GOT3 (cell line): Measurements from ENCODE around the gene GDPGP1.
"Not testable (repeated sequence)": the region's sequence is repeated elsewhere in the genome, so short reads cannot be mapped to it uniquely, and the experiment has no call there.

ENCODE experiments used
- DNase-seq: peaks from one replicate; lab custom pipeline; 2025; ENCODE audit warnings: mixed read lengths; lab: John Stamatoyannopoulos, UW

GDPGP1 gene

DNA sequence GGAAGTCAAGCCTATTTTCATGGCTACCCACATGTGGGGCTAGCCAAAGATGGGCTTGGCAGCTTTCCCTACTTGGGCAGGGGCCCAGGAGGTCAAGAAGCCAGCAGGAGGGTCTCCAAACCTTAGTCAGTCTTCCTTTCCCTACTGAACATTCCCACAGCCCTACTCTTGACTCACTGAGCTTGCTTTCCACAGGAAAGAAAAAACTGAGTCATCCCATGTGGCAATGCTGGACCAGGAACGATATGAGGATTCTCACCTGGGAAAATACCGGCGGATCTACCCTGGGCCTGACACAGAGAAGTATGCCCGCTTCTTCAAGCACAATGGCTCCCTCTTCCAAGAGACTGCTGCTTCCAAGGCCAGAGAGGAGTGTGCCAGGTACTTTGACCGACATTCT is 27.8 kb downstream of the GDPGP1 start:
- no peak for DNase-seq

DNA sequence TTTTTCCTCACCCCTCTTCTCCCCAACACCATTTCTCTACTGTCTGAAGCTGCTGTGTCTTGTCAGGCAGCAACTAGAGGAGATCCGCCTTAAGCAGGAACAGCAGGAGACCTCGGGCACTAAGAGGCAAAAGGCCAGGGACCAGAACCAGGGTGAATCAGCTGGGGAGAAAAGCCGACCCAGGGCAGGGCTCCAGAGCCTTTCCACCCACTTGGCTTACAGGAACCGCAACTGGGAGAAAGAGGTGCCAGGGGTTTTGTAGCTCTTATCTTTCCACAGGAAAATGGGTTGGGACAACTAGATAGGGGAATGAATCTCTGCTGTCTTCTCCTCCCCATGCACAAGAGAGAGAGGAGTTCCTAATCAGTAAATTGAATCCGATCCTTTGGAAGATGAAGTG is 28.4 kb downstream of the GDPGP1 start:
- DNase-seq = no peak

DNA sequence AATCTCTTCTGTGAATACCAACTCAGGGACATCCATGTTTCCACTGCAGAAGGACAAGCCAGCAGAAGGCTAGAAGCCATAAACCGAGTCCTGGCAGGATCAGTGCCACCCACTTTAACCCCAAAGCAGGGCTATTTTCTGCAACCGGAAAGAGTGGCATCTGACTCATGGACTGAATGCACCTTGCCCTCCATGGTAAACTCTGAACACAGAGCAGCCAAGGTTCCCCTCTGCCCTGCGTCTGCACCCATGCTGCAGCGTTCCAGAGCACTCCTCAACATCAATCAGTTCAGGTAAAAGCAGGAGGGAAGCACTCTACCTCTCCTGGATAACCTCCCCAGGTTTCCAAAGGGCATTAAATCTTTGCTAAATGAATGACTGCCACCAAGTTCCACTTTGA is 30.7 kb downstream of the GDPGP1 start:
- no peak for DNase-seq

DNA sequence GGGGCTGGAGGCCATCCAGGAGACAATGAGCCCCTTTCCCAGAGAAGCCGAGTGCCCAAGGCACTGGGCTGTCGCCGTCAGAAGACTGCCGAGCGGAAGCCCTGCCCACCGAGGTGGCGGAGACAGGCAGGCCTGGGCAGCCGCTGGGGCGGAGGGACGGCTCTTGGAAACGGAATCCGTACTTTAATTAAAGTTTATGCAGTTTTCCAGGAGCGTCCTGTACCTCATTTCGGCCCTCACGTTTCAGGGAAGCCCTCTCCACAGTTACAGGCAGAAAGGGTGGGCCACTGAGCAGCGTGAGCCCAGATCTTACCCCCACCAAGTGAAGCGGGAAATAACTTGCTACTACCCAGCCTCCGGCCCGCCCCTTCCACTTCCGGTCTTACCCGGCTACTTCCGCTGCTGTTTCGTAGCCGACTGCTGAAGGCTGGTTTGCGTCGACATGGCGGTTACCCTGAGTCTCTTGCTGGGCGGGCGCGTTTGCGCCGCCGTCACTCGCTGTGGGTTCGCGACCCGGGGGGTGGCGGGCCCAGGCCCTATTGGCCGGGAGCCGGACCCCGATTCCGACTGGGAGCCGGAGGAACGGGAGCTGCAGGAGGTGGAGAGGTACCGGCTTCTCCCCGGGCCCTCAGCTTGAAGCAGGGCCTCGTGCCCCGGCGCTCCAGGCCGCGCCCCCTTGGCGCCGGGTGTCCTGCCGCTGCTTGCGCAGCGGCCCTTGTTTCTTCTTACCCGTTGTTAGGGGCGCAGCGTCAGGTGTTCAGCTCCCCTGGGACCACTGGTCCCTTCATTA is 31.5 kb downstream of the GDPGP1 start, which contains the start of gene NGRN:
NGRN (plus strand) TSS at position 402 of the 790 bp plus-strand sequence; CDS start at position 443, 41 bp downstream.
- peak; percentile 40 for DNase-seq

DNA sequence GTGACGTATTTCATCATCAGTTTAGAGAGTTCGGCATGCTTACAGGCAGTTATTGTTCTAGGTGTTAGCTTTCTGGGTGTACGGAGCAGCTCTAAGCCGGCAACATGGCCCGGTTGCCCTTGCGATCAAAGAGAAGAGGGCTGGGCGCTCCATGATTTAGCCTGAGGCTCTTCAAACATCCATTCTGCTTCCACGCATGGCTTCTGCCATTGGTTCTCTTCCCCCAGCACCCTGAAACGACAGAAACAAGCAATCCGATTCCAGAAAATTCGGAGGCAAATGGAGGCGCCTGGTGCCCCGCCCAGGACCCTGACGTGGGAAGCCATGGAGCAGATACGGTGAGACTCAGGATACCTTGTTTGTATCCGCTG is 32.0 kb downstream of the GDPGP1 start:
- DNase-seq = no peak

DNA sequence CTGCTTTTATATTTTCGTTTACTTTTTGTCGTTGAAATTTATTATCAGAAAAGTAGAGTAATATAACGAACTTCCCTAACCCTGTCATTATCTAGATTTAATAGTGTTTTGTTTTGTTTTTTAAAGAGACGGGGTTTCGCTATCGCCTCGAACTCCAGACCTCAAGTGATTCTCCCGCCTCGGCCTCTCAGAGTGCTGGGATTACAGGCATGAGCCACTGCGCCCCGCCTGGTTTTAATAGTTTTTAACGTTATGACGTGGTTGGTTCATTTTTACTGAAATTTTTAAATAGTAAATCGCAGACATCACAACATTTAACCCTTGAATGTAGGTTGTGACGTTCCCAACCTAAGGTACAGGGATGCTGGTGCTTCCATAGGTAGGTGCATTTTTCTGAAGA is 32.5 kb downstream of the GDPGP1 start:
- no peak for DNase-seq

DNA sequence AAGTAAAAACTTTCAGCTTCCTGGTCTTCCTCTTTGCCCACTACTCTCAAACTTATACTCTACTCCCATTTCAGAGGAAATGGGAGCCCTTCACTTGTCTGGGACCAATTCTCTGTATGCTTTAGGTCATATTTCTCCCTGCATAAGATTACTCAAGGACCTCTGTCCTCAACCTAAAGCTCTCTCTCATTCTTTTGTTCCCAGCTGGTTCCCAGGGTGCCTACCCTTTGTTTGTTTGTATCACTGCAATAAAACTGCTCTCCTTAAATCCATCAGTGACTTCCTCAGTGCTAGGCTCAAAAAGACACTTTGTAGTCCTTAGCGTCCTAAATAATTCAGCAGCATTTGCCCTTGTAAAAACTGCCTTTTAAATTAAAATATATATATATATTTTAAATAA is 34.4 kb downstream of the GDPGP1 start:
- no peak for DNase-seq

DNA sequence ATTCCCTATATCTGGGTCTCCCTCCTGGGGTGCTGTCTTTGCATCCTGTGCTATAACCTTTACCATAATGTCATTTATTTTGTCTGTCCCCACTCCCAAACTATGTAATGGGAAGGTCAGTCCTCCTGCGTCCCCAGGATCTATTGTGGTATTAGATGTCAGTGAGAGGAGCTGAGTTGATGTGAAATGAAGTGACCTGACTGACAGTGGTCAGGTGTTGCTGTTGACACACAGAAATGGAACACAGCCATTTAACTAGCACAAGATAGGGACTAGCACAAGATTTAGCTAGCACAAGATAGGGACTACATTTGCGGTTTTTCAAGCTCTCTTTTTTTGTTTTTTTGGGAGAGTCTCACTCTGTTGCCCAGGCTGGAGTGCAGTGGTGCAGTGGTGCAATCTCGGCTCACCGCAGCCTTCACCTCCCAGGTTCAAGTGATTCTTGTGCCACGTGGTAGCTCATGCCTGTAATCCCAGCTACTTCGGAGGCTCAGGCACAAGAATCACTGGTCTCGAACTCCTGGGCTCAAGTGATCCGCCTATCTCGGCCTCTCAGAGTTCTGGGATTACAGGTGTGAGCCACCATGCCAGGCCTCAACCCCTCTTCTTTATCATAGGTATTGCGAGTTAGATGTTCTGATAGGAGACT is 36.6 kb downstream of the GDPGP1 start:
- no peak for DNase-seq

DNA sequence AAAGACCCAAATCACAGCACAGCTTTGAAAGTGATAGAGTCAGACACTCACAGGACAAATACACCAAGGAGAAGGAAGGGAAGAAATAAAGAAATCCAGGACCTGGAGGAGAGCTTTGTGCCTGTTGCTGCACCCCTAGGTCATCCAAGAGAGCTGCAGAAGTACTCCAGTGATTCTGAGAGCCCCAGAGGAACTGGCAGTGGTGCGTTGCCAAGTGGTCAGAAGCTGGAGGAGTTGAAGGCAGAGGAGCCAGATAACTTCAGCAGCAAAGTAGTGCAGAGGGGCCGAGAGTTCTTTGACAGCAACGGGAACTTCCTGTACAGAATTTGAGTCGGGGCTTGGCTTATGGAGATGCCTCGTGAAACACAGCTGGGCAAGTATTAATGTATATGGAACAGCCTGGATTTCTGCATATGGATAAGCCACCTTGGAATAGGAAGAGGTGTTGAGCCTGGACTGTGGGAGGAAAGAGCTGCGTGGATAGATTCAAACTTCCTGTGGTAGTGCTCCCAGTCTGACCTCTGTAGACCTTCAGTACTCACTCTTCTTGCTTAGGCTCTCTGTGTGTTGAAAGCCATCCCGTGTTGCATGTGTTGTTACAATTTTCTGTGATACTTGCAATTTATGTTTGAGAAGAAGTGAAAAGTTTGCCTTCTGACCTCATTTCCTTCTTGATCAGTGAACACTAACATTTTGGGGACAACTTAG is 37.6 kb downstream of the GDPGP1 start:
- no peak for DNase-seq

DNA sequence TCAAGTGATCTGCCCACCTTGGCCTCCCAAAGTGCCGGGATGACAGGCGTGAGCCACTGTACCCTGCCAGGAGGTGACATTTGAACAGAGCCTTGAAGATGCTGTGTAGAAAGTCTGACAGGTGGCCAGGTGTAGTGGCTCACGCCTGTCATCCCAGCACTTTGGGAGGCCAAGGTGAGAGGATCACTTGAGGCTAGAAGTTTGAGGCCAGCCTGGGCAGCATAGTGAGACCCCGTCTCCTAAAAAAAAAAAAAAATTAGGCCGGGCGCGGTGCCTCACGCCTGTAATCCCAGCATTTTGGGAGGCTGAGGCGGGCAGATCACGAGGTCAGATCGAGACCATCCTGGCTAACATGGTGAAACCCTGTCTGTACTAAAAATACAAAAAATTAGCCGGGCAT is 44.5 kb downstream of the GDPGP1 start:
- not testable (repeated sequence) for DNase-seq

DNA sequence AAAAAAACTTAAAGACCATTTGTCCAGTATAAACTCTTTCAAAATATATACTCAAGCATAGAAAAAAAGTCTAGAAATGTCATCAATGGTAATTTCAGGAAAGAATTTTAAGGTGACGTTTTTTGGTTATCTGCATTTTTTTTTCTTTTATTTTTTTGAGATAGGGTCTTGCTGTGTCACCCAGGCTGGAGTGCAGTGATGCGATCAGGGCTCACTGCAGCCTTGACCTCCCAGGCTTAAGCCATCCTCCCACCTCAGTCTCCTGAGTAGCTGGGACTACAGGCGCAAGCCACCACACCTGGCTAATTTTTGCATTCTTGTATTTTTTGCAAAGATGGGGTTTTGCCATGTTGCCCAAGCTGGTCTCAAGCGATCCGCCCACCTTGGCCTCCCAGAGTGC is 46.7 kb downstream of the GDPGP1 start:
- not testable (repeated sequence) for DNase-seq

DNA sequence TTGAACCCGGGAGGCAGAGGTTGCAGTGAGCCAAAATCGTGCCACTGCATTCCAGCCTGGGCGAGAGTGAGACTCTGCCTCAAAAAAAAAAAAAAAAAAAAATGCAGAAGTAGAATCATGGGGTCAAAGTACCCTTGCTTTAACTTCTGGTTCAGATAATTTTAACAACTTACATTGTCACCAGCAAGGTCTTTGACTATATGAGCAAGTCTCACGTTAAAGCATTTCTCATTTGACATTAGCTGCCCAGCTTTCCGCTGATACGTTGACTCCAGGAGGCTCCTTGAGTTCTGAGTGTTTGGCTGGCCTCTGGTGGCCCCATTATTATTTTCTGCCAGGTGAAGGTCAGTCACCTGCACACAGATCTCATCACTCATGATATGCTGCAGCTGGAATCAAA is 47.6 kb downstream of the GDPGP1 start:
- not testable (repeated sequence) for DNase-seq

DNA sequence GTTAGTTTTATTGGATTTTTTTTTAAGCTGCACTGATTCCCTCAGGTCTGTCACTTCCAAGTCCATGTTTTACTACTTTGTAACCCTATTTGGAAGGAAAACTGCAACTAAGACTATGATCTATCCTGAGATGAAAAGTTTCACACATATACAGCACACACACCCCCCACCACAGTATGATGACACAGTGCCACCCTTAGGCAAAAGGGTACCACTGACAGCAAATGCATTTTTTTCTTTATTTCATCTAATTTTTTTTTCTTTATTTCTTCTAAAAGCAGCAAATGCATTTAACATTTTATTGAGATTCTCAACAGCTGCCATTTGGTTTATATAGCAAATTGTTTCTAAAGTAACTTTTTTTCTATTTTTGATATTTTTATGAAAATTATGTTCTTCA is 52.7 kb downstream of the GDPGP1 start:
- no peak for DNase-seq

DNA sequence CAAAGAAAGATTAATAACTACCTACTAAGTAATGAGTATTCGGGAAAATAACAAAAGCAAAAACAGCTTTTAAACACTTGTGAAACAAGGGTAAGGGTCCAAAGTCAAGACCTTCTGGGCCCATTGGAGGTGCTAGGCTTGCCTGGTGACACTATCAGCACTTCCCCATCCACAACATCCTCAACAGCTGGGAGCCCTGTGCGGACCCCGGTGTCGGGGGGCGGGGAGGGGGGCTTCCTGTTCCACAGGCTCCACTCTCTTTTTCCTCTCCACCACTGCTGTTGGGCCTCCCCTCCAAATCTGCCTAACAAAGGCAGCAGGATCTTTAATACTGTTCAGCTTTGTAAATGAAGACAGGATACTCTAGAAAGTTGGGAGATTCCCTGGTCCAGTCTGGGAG is 53.1 kb downstream of the GDPGP1 start:
- no peak for DNase-seq

DNA sequence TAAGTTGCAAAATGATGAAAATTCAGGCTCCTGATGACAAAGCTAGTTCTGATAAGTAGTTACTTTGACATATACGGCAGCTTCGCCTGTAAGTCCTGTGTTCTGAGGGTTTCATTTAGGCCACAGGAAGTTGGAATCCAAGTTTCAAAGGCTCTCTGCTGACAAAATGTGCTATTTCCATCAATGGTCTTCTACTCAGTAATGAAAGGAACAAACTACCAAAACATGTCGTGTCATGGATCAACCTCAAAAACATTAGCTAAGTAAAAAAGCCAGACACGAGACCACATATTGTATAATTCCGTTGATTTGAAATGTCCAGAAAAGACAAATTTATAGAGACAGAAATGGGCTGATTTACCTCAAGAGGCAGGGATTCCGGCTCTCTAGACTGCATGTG is 53.9 kb downstream of the GDPGP1 start:
- DNase-seq = no peak

DNA sequence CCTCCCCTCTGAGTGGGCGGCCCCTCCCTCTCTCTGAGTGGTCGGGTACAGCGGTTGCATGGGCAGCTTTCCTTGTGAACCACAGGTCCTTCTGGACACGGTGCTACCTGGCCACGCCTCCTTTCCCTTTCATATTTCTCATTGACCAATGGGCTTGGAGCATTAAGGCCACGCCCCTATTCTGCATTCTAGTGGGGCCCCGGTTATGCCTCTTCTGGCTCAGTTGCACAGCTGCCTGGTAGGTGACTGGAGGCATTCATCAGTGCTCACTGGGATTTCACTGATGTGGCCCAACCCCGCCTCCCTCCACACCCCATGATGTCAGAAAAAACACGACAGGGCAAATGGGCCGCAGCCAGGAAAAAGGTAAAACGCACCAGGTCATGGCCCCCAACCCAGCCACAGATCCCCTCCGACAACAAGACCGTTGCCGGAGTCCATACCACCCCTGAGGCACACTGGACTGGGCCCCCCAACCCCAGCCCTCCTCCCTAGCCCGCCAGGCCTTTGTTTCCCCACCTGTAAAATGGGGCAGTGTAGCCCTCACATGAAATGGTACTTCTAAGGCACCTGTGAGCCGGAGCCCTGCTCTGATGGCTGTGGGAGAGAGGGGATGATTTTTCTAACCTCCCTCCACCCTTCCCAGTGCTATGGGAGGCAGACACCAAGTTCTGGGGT is 57.8 kb downstream of the GDPGP1 start:
- DNase-seq = no peak

DNA sequence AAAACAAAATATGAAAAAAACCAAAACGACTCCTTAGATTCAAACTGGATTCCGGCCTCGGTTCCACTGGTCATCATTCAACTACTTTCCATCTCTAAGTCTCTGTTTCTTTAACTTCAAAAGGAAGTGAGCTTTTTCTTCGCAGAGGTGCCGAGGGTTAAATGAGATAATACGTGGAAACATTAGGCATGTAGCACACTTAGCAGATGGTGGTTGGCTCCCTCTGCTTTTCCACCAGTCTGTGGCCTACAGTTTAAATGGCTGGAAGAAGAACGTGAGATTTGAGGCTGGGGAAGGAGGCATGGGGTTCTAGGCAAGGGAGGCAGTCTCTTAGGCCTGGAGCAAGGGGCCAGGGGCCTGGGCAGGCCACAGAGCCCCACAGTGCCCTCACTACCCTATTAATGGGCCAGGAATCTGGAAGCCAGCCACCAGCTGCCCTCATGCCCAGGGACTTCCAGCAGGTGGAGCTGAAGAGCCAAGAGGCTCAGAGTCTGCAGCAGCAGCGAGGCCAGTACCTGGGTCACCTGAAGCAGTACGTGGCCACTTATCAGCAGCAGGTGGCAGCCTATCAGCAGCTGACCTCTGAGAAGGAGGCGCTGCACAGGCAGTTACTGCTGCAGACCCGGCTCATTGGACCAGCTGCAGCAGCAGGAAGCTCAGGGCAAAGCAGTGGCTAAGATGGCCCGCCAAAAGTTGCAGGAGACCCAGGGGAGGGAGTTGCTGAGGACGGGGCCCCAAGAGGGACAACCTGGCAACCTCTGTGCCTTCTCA is 59.2 kb downstream of the GDPGP1 start:
- DNase-seq = not testable (repeated sequence)

DNA sequence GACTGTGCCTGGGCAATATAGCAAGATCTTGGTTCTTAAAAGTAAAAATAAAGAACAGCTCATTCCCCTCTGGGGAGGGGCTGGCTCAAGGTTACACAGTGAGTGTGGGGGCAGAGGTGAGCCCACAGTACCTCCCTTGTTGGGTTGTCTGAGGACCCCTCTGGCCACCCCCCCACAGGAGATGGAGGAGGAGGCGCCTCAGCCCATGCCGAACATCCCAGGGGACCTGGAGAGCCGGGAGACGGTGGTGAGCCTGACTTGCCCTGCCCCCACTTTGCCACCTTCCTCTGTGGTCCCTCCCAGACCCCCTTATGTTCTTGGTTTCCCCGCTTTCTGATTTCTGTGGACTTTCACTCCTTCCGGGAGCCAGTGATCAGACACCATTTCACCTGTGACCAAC is 60.1 kb downstream of the GDPGP1 start:
- no peak for DNase-seq

DNA sequence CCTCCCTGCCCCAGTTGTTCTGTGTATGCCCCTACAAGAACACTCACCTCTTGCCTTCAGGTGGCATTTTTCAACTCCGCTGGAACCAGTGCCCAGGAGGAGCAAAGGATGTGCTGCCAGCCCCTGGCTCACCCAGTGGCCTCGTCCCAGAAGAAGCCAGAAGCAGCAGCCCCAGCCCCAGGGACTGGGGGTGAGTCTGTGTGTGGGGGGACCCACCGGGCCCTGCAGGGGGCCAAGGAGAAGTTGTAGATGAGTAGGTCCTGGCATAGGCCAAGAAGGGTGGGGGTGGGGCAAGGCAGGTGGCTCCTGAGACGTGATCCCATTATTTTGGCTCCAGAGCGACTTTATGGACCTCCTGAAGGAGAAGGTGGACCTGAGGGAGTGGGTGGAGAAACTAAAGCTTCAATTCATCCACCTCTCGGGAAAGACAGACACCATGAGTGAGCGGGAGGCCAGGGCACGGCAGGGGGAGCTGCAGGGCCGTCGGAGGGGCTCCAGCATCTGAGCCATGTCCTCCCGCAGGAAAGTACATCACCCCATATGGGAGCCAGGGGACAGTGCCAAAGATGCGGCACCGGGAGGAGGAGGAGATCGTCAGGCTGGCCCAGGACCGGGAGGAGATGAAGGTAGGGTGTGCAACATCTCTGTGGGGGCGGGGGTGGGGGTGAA is 60.7 kb downstream of the GDPGP1 start:
- DNase-seq = no peak

DNA sequence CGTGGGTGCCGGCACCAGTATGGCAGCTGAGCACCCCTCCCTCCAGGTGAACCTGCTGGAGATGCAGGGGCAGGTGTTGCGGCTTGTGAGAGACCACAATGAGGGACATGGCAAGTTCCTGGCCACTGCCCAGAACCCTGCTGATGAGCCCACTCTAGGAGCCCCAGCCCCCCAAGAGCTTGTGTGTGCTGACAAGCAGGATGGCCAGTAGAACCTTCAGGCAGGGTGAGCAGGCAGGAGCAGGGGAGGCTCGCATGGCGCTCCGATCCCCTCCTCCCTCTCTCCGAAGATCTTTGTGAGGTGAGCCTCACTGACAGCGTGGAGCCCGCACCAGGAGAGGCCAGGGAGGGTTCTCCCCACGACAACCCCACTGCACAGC is 61.2 kb downstream of the GDPGP1 start:
- no peak for DNase-seq
